Nephron progenitor cell (in vitro differentiated cells): ENCODE measurements around the gene SMIM14.
"Not testable (repeated sequence)": the region's sequence is repeated elsewhere in the genome, so short reads cannot be mapped to it uniquely, and the experiment has no call there.

ENCODE experiments used
- DNase-seq: peaks from one replicate; pipeline ENCODE4 v3.0.0; 2021
- H3K27ac Mint-ChIP-seq: 2 replicates; pipeline ENCODE4 v1.8.0; 2021; ENCODE audit warnings: mild to moderate bottlenecking, moderate library complexity, mixed read lengths
- H3K27me3 Mint-ChIP-seq: 2 replicates; pipeline ENCODE4 v1.8.0; 2021; ENCODE audit warnings: mild to moderate bottlenecking, low read depth, mixed read lengths; ENCODE audit not compliant: poor library complexity
- H3K36me3 Mint-ChIP-seq: 2 replicates; pipeline ENCODE4 v1.8.0; 2021; ENCODE audit warnings: low read depth, mixed read lengths
- H3K4me1 Mint-ChIP-seq: 2 replicates; pipeline ENCODE4 v1.8.0; 2021; ENCODE audit warnings: mixed read lengths
- H3K4me3 Mint-ChIP-seq: 2 replicates; pipeline ENCODE4 v1.8.0; 2021; ENCODE audit warnings: mild to moderate bottlenecking, moderate library complexity, mixed read lengths
- H3K9me3 Mint-ChIP-seq: 2 replicates; pipeline ENCODE4 v1.8.0; 2021; ENCODE audit warnings: mild to moderate bottlenecking, moderate library complexity, mixed read lengths
- TF ChIP-seq, protein P1 (sequence below): fragments of 200-600 bp; sonication (generic); IDR thresholded peaks from 2 replicates; pipeline ENCODE4 v1.5.0; 2021; ENCODE audit warnings: antibody characterized with exemption

Gene SMIM14

GRCh38 chr4:39638354-39639239 is at the start of gene SMIM14:
TSS of gene SMIM14 (minus strand) at chr4:39638865. CDS start at chr4:39605145, 33,720 bp downstream.
- Mint-ChIP-seq H3K9me3 (no peaks in the 10 kb centered on the region), H3K36me3 (peaks cover 1% of the 10 kb centered on the region), H3K4me3 (peak within 1 kb of the TSS; percentile 90), H3K27me3 (no peaks in the 10 kb centered on the region), H3K4me1 (peaks cover 38% of the 10 kb centered on the region), H3K27ac (peak within 1 kb of the TSS; percentile 99)
- DNase-seq: peak; percentile 97
- TF ChIP-seq, protein P1, sequence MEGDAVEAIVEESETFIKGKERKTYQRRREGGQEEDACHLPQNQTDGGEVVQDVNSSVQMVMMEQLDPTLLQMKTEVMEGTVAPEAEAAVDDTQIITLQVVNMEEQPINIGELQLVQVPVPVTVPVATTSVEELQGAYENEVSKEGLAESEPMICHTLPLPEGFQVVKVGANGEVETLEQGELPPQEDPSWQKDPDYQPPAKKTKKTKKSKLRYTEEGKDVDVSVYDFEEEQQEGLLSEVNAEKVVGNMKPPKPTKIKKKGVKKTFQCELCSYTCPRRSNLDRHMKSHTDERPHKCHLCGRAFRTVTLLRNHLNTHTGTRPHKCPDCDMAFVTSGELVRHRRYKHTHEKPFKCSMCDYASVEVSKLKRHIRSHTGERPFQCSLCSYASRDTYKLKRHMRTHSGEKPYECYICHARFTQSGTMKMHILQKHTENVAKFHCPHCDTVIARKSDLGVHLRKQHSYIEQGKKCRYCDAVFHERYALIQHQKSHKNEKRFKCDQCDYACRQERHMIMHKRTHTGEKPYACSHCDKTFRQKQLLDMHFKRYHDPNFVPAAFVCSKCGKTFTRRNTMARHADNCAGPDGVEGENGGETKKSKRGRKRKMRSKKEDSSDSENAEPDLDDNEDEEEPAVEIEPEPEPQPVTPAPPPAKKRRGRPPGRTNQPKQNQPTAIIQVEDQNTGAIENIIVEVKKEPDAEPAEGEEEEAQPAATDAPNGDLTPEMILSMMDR: no peak

DNA sequence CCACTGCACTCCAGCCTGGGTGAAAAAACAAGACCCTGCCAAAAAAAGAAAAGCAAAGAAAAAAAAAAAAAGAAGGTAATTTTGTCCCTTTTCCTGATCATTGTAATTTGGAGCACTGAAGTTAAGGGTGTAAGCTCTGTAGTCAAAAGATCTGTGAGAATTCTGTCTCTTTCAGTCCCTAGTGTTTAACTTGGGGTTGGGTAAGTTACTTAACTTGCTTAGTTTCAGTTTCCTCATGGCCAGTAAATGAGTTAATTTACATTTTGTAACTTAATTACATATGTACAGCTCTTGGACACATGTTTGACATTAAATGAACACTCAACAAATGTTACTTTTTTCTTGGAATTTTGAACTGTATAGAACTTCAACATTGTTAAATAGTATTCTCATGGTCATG is 48.3 kb upstream of the SMIM14 start:
- Mint-ChIP-seq H3K27ac (no peak overlapping the region), H3K36me3 (no peaks in the 10 kb centered on the region), H3K27me3 (peaks cover 15% of the 10 kb centered on the region), H3K4me3 (no peak overlapping the region), H3K9me3 (no peaks in the 10 kb centered on the region), H3K4me1 (no peaks in the 10 kb centered on the region)
- TF ChIP-seq, protein P1: no peak
- DNase-seq: no peak

GRCh38 chr4:39685990-39686389 is 47.3 kb upstream of the SMIM14 start:
- H3K27me3 Mint-ChIP-seq: peaks cover 15% of the 10 kb centered on the region
- DNase-seq: no peak
- H3K9me3 Mint-ChIP-seq: no peaks in the 10 kb centered on the region
- TF ChIP-seq, protein P1: no peak
- H3K36me3 Mint-ChIP-seq: no peaks in the 10 kb centered on the region
- H3K4me1 Mint-ChIP-seq: no peaks in the 10 kb centered on the region
- H3K27ac Mint-ChIP-seq: no peak overlapping the region
- H3K4me3 Mint-ChIP-seq: no peak overlapping the region

GRCh38 chr4:39682138-39682537 is 43.5 kb upstream of the SMIM14 start:
- no peaks in the 10 kb centered on the region for H3K4me1 Mint-ChIP-seq
- no peak overlapping the region for H3K27ac Mint-ChIP-seq
- DNase-seq: no peak
- no peaks in the 10 kb centered on the region for H3K36me3 Mint-ChIP-seq
- no peak overlapping the region for H3K4me3 Mint-ChIP-seq
- TF ChIP-seq, protein P1: no peak
- H3K27me3 Mint-ChIP-seq: peaks cover 3% of the 10 kb centered on the region
- peaks cover 5% of the 10 kb centered on the region for H3K9me3 Mint-ChIP-seq

- H3K4me1 Mint-ChIP-seq, H3K27ac Mint-ChIP-seq, H3K9me3 Mint-ChIP-seq, H3K4me3 Mint-ChIP-seq, H3K36me3 Mint-ChIP-seq, DNase-seq, H3K27me3 Mint-ChIP-seq: not testable (repeated sequence)
Measured at GRCh38 chr4:39681003-39681402, 42.3 kb upstream of the SMIM14 start.

DNA sequence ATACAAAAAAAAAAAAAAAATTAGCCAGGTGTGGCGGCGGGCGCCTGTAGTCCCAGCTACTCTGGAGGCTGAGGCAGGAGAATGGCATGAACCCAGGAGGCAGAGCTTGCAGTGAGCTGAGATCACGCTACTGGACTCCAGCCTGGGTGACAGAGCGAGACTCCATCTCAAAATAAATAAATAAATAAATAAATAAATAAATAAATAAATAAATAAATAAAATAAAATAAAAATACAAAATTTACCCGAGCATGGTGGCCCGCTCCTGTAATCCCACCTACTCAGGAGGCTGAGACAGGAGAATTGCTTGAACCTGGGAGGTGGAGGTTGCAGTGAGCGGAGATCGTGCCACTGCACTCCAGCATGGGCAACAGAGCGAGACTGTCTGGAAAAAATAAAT is 37.0 kb upstream of the SMIM14 start:
- H3K9me3 Mint-ChIP-seq, DNase-seq, H3K4me3 Mint-ChIP-seq, H3K36me3 Mint-ChIP-seq, H3K27me3 Mint-ChIP-seq, H3K27ac Mint-ChIP-seq, H3K4me1 Mint-ChIP-seq: not testable (repeated sequence)

DNA sequence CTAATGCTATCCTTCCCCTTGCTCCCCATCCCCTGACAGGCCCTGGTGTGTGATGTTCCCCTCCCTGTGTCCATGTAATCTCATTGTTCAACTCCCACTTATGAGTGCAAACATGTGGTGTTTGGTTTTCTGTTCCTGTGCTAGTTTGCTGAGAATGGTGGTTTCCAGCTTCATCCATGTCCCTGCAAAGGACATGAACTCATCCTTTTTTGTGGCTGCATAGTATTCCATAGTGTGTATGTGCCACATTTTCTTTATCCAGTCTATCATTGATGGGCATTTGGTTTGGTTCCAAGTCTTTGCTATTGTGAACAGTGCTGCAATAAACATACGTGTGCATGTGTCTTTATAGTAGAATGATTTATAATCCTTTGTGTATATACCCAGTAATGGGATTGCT is 31.6 kb upstream of the SMIM14 start:
- not testable (repeated sequence) for H3K9me3 Mint-ChIP-seq, H3K4me1 Mint-ChIP-seq, DNase-seq, H3K27ac Mint-ChIP-seq, H3K36me3 Mint-ChIP-seq, H3K4me3 Mint-ChIP-seq
- peaks cover 15% of the 10 kb centered on the region for H3K27me3 Mint-ChIP-seq
